IMR-90 (cell line): ENCODE results near the gene ZBTB40. TPM values are rescaled to one million over a fixed set of nuclear protein-coding genes. Genes with fewer than 3 reads are reported as not detected.

Source experiments
- ATAC-seq: fragments of 200-7000 bp; cut with Tn5 transposase; 2 replicates; pipeline ENCODE4 v1.9.1; 2020; ENCODE audit warnings: low read depth, mild to moderate bottlenecking, moderate library complexity
- BruUV-seq: library from RNA; stranded (reverse); fragments of 400-500 nt; replicated peaks from 2 replicates; lab custom pipeline; 2021; lab: Mats Ljungman, UMichigan
- CTCF ChIA-PET: fragments of 300-600 bp; formaldehyde crosslinking; extraction: SDS; loops from one replicate; lab custom pipeline; 2021; ENCODE audit warnings: antibody characterized with exemption; lab: Yijun Ruan, JAX
- POLR2A ChIA-PET: fragments of 300-600 bp; sonication (Branson Sonifier 250); formaldehyde crosslinking; loops from one replicate; lab custom pipeline; 2022; ENCODE audit warnings: antibody characterized with exemption; ENCODE audit not compliant: unreplicated experiment; lab: Charles Lee
- DNase-seq: peaks from one replicate; pipeline ENCODE4 v3.0.0; 2013
- H2AFZ ChIP-seq: replicated peaks from 2 replicates; pipeline ENCODE3; 2013; ENCODE audit warnings: low read length, mild to moderate bottlenecking; ENCODE audit not compliant: poor library complexity
- H2AK5ac ChIP-seq: 2 replicates; pipeline ENCODE4 v1.6.1; 2013; ENCODE audit warnings: low read depth, low read length, inconsistent platforms
- H2AK9ac ChIP-seq: replicated peaks from 2 replicates; pipeline ENCODE3; 2013; ENCODE audit warnings: mild to moderate bottlenecking, low read depth, low read length, moderate library complexity; ENCODE audit not compliant: poor library complexity
- H2BK120ac ChIP-seq: 2 replicates; pipeline ENCODE4 v1.6.1; 2013; ENCODE audit warnings: low read depth, low read length, inconsistent platforms
- H2BK15ac ChIP-seq: 3 replicates; pipeline ENCODE4 v1.6.1; 2013; ENCODE audit warnings: low read depth, low read length, inconsistent platforms
- H2BK20ac ChIP-seq: 2 replicates; pipeline ENCODE4 v1.6.1; 2013; ENCODE audit warnings: low read depth, mild to moderate bottlenecking, inconsistent platforms, low read length, moderate library complexity
- H2BK5ac ChIP-seq: 2 replicates; pipeline ENCODE4 v1.6.1; 2013; ENCODE audit warnings: mild to moderate bottlenecking, low read depth, low read length, inconsistent platforms; ENCODE audit not compliant: poor library complexity, severe bottlenecking
- H3K14ac ChIP-seq: replicated peaks from 2 replicates; pipeline ENCODE4 v1.6.1; 2013; ENCODE audit warnings: low read depth, low read length, inconsistent platforms
- H3K18ac ChIP-seq: 2 replicates; pipeline ENCODE4 v1.6.1; 2013; ENCODE audit warnings: low read depth, low read length, control low read depth
- H3K23ac ChIP-seq: 2 replicates; pipeline ENCODE4 v1.6.1; 2013; ENCODE audit warnings: low read depth, low read length, inconsistent platforms
- H3K27ac ChIP-seq: 2 replicates; pipeline ENCODE4 v1.5.1; 2013; ENCODE audit warnings: mild to moderate bottlenecking, control low read depth, low read length; ENCODE audit not compliant: insufficient read depth
- H3K27me3 ChIP-seq: 2 replicates; pipeline ENCODE4 v1.6.1; 2013; ENCODE audit warnings: low read length; ENCODE audit not compliant: control insufficient read depth, insufficient read depth
- H3K36me3 ChIP-seq: 2 replicates; pipeline ENCODE4 v1.6.1; 2013; ENCODE audit warnings: low read length, mixed read lengths; ENCODE audit not compliant: control insufficient read depth, insufficient read depth
- H3K4ac ChIP-seq: 2 replicates; pipeline ENCODE4 v1.6.1; 2013; ENCODE audit warnings: low read depth, low read length, inconsistent platforms
- H3K4me1 ChIP-seq: 2 replicates; pipeline ENCODE4 v1.6.1; 2013; ENCODE audit warnings: low read length, mixed read lengths; ENCODE audit not compliant: control insufficient read depth, insufficient read depth
- H3K4me2 ChIP-seq: 2 replicates; pipeline ENCODE4 v1.6.1; 2013; ENCODE audit warnings: low read depth, mild to moderate bottlenecking, control low read depth, low read length, moderate library complexity
- H3K4me3 ChIP-seq: 2 replicates; pipeline ENCODE4 v1.5.1; 2013; ENCODE audit warnings: low read depth, mild to moderate bottlenecking, control low read depth, low read length, moderate library complexity; ENCODE audit not compliant: insufficient read depth
- H3K56ac ChIP-seq: 2 replicates; pipeline ENCODE4 v1.6.1; 2013; ENCODE audit warnings: low read length, inconsistent platforms; ENCODE audit not compliant: insufficient read depth; ENCODE audit errors: extremely low read depth
- H3K79me1 ChIP-seq, 2 experiments: 2 replicates each; pipeline ENCODE4 v1.6.1; 2013; ENCODE audit warnings: low read length in 2 of 2, inconsistent platforms in 1 of 2, low read depth in 1 of 2
- H3K9ac ChIP-seq: 2 replicates; pipeline ENCODE4 v1.6.1; 2013; ENCODE audit warnings: low read depth, low read length, control low read depth
- H3K9me1 ChIP-seq: 2 replicates; pipeline ENCODE4 v1.6.1; 2013; ENCODE audit warnings: low read length, inconsistent platforms; ENCODE audit not compliant: insufficient read depth
- H3K9me3 ChIP-seq: 2 replicates; pipeline ENCODE4 v1.6.1; 2013; ENCODE audit warnings: low read length; ENCODE audit not compliant: control insufficient read depth, insufficient read depth
- H4K20me1 ChIP-seq: 2 replicates; pipeline ENCODE4 v1.6.1; 2013; ENCODE audit warnings: low read length, inconsistent platforms; ENCODE audit not compliant: insufficient read depth
- H4K5ac ChIP-seq: 2 replicates; pipeline ENCODE4 v1.6.1; 2013; ENCODE audit warnings: mild to moderate bottlenecking, low read depth, low read length, control low read depth
- H4K8ac ChIP-seq, 2 experiments: 2 replicates each; pipeline ENCODE4 v1.6.1; 2013; ENCODE audit warnings: low read depth in 2 of 2, low read length in 2 of 2, control low read depth in 1 of 2, inconsistent platforms in 1 of 2
- H4K91ac ChIP-seq: 2 replicates; pipeline ENCODE4 v1.6.1; 2013; ENCODE audit warnings: low read depth, low read length, inconsistent platforms; ENCODE audit not compliant: insufficient read depth
- BHLHE40 ChIP-seq: fragments of 150-350 bp; IDR thresholded peaks from 2 replicates; pipeline ENCODE4 v1.6.1; 2016; ENCODE audit warnings: mild to moderate bottlenecking, low read depth, low read length
- CEBPB ChIP-seq: IDR thresholded peaks from 2 replicates; pipeline ENCODE4 v1.6.1; 2012; ENCODE audit warnings: low read depth, low read length, improper control_type of control experiment
- CHD1 ChIP-seq: IDR thresholded peaks from 2 replicates; pipeline ENCODE4 v1.6.1; 2012; ENCODE audit warnings: low read depth, low read length, improper control_type of control experiment
- CTCF ChIP-seq: conservative IDR thresholded peaks from 2 replicates; pipeline ENCODE4 v1.5.1; 2012; ENCODE audit warnings: mild to moderate bottlenecking, low read depth, low read length, improper control_type of control experiment
- ELK1 ChIP-seq: fragments of 150-350 bp; IDR thresholded peaks from 2 replicates; pipeline ENCODE4 v1.6.1; 2016; ENCODE audit warnings: low read depth, mild to moderate bottlenecking, low read length, moderate library complexity, borderline replicate concordance
- FOS ChIP-seq: fragments of 150-350 bp; IDR thresholded peaks from 2 replicates; pipeline ENCODE4 v1.6.1; 2016; ENCODE audit warnings: low read depth, low read length
- MAFK ChIP-seq: IDR thresholded peaks from 2 replicates; pipeline ENCODE4 v1.6.1; 2012; ENCODE audit warnings: low read depth, low read length, improper control_type of control experiment
- MXI1 ChIP-seq: IDR thresholded peaks from 2 replicates; pipeline ENCODE4 v1.6.1; 2012; ENCODE audit warnings: low read depth, mild to moderate bottlenecking, low read length, moderate library complexity, borderline replicate concordance
- NFE2L2 ChIP-seq: fragments of 150-350 bp; IDR thresholded peaks from 2 replicates; pipeline ENCODE4 v1.6.1; 2016; ENCODE audit warnings: low read depth, mild to moderate bottlenecking, low read length
- POLR2A ChIP-seq: IDR thresholded peaks from 2 replicates; pipeline ENCODE4 v1.6.1; 2012; ENCODE audit warnings: mild to moderate bottlenecking, low read depth, low read length
- RAD21 ChIP-seq: IDR thresholded peaks from 2 replicates; pipeline ENCODE4 v1.6.1; 2012; ENCODE audit warnings: low read length, improper control_type of control experiment
- RFX5 ChIP-seq: IDR thresholded peaks from 2 replicates; pipeline ENCODE4 v1.8.0; 2012; ENCODE audit warnings: low read depth, mild to moderate bottlenecking, low read length, moderate library complexity
- SMC3 ChIP-seq: fragments of 150-350 bp; IDR thresholded peaks from 2 replicates; pipeline ENCODE4 v1.6.1; 2016; ENCODE audit warnings: low read depth, mild to moderate bottlenecking, antibody characterized with exemption, low read length, moderate library complexity
- USF2 ChIP-seq: fragments of 150-350 bp; IDR thresholded peaks from 2 replicates; pipeline ENCODE4 v1.6.1; 2017; ENCODE audit warnings: mild to moderate bottlenecking, antibody characterized with exemption, low read length, low read depth
- WGBS, 2 experiments: methylation state at CpG; one replicate each; pipeline versions ENCODE4 v1.1.5 to v1.1.7; 2013; ENCODE audit warnings: missing lambda C conversion rate in 2 of 2; ENCODE audit not compliant: insufficient read length in 1 of 2; ENCODE audit errors: extremely low coverage in 2 of 2; 5-methylcytosine and 5-hydroxymethylcytosine counted together
- dilution Hi-C: fragments of 300-500 bp; cut with HindIII; formaldehyde crosslinking; loops from one replicate; pipeline ENCODE4 v1.14.3; 2018; ENCODE audit warnings: low sequenced_read_pairs; ENCODE audit not compliant: unreplicated experiment
- in situ Hi-C: fragments of 300-500 bp; cut with MboI; formaldehyde crosslinking; loops from 3 replicates; pipeline ENCODE4 v1.14.3; 2019; ENCODE audit warnings: low sequenced_read_pairs, inconsistent platforms, mixed read lengths
- intact Hi-C: fragments of 100-400 bp; cut with micrococcal nuclease; formaldehyde crosslinking; loops from 2 replicates; pipeline ENCODE4 v1.10.0; 2022
- polyA plus RNA-seq, 3 experiments: library from polyadenylated mRNA; depleted of rRNA; stranded (reverse); fragments of >200 nt; gene quantifications; 2 replicates each; pipeline ENCODE4 v1.2.3, GENCODE V29; 2012; ENCODE audit warnings: low replicate concordance in 1 of 3
- total RNA-seq: library from RNA; depleted of rRNA; stranded (reverse); fragments of >200 nt; gene quantifications from 2 replicates; pipeline ENCODE4 v1.2.3, GENCODE V29; 2012

Gene ZBTB40
- total and polyA plus RNA-seq, 2 of the 4 experiments (the other 2 are of a cell fraction) = 6.0 to 9.7 TPM

GRCh38 chr1:22506130-22506692, 54.6 kb downstream of the ZBTB40 start:
- no peak for TF ChIP-seq CHD1
- no peak for TF ChIP-seq CTCF
- TF ChIP-seq MAFK = no peak
- TF ChIP-seq NFE2L2 = no peak
- TF ChIP-seq FOS = no peak
- no peak for TF ChIP-seq SMC3
- TF ChIP-seq CEBPB = no peak
- no peak for TF ChIP-seq USF2
- TF ChIP-seq RFX5 = no peak
- TF ChIP-seq RAD21 = no peak
- TF ChIP-seq ELK1 = no peak
- TF ChIP-seq MXI1 = no peak
- no peak for TF ChIP-seq BHLHE40
- no peak for TF ChIP-seq POLR2A
- no peaks in the 10 kb centered on the region for H3K27me3 ChIP-seq
- no peak overlapping the region for H4K5ac ChIP-seq
- dilution Hi-C loops = no loop called here
- no peak overlapping the region for H3K4me2 ChIP-seq
- H3K14ac ChIP-seq = no peak overlapping the region
- no peak for ATAC-seq
- H3K79me1 ChIP-seq = peaks cover 0 to 3% of the 10 kb centered on the region in 2 experiments; a peak in 1 of 4 replicates
- in situ Hi-C loops = no loop called here
- DNase-seq = no peak
- no peaks in the 10 kb centered on the region for H4K20me1 ChIP-seq
- H2AK9ac ChIP-seq = no peak overlapping the region
- BruUV-seq = no TSS peak
- WGBS, 2 experiments = 95% methylated on average over 4 of the region's 8 CpGs; no CpG with 5 or more reads in 1 of the 2 experiments
- H2BK20ac ChIP-seq = no peak overlapping the region
- H3K23ac ChIP-seq = no peak overlapping the region
- H3K36me3 ChIP-seq = peaks cover 25% of the 10 kb centered on the region
- H3K4me1 ChIP-seq = no peaks in the 10 kb centered on the region
- H3K9ac ChIP-seq = no peak overlapping the region
- no peak overlapping the region for H3K27ac ChIP-seq
- H3K9me3 ChIP-seq = no peaks in the 10 kb centered on the region
- no peak overlapping the region for H2AFZ ChIP-seq
- H3K56ac ChIP-seq = no peak overlapping the region
- H3K4me3 ChIP-seq = no peak overlapping the region
- H4K8ac ChIP-seq = no peak overlapping the region
- ChIA-PET CTCF (no interaction called here), POLR2A (no interaction called here)
- no peak overlapping the region for H2BK120ac ChIP-seq
- no peak overlapping the region for H2BK5ac ChIP-seq
- H4K91ac ChIP-seq = no peak overlapping the region
- H2AK5ac ChIP-seq = no peak overlapping the region
- H3K4ac ChIP-seq = no peak overlapping the region
- no peak overlapping the region for H3K18ac ChIP-seq
- H2BK15ac ChIP-seq = no peak overlapping the region
- H3K9me1 ChIP-seq = no peaks in the 10 kb centered on the region; the same call in 1 of the 2 replicates
- intact Hi-C loops = no loop called here
